ENCODE results near the gene SH3YL1. TPM values are rescaled to one million over a fixed set of nuclear protein-coding genes. Genes with fewer than 3 reads are reported as not detected.

SH3YL1 gene
- total and polyA plus RNA-seq, 3 experiments from 2014 or later, result 16.6 to 21.8 (median 19.7) TPM

- CTCF ChIA-PET, result no interaction called here
These were observed 4.9 kb downstream of the SH3YL1 start for GRCh38 chr2:258933-259332.

GRCh38 chr2:257842-258241 lies 6.0 kb downstream of the SH3YL1 start:
- no peaks in the 10 kb centered on the region for H3K27me3 ChIP-seq (ENCODE audit: insufficient read depth, low read length, poor library complexity, severe bottlenecking)
- CTCF ChIA-PET, result no interaction called here
- H3K27ac ChIP-seq (ENCODE audit: low read depth, low read length), result no peak overlapping the region
- H3K9me3 ChIP-seq (ENCODE audit: low read length), result no peaks in the 10 kb centered on the region
- peaks cover 0 to 18% (median 12%) of the 10 kb centered on the region in 3 donors for H3K36me3 Mint-ChIP-seq
- H3K27ac Mint-ChIP-seq, result no peak overlapping the region
- H3K4me3 Mint-ChIP-seq, result no peak overlapping the region
- peaks cover 6 to 14% (median 9%) of the 10 kb centered on the region in 3 donors for H3K4me1 Mint-ChIP-seq
- H3K4me1 ChIP-seq (ENCODE audit: insufficient read depth, low read length), result no peaks in the 10 kb centered on the region
- H3K9me3 Mint-ChIP-seq, result peaks cover 0 to 13% (median 7%) of the 10 kb centered on the region in 5 donors
- H3K4me3 ChIP-seq (ENCODE audit: low read length), result no peak overlapping the region
- no peaks in the 10 kb centered on the region for H3K36me3 ChIP-seq (ENCODE audit: insufficient read depth, low read length)
- peaks cover 0 to 2% of the 10 kb centered on the region in 2 donors for H3K27me3 Mint-ChIP-seq
- POLR2A ChIA-PET, result no interaction called here
- no peak for DNase-seq

More at GRCh38 chr2:258933-259332, 4.9 kb downstream of the SH3YL1 start:
- Mint-ChIP-seq H3K36me3 (peaks cover 0 to 18% (median 12%) of the 10 kb centered on the region in 3 donors), H3K27me3 (peaks cover 0 to 2% of the 10 kb centered on the region in 2 donors), H3K9me3 (peaks cover 0 to 13% (median 7%) of the 10 kb centered on the region in 5 donors), H3K4me3 (no peak overlapping the region), H3K27ac (no peak overlapping the region), H3K4me1 (peaks cover 9 to 23% (median 11%) of the 10 kb centered on the region in 3 donors)
- no peak for DNase-seq
- H3K27ac ChIP-seq (ENCODE audit: low read depth, low read length), result no peak overlapping the region
- POLR2A ChIA-PET, result no interaction called here
- peaks cover 8% of the 10 kb centered on the region for H3K4me1 ChIP-seq (ENCODE audit: insufficient read depth, low read length)
- no peaks in the 10 kb centered on the region for H3K27me3 ChIP-seq (ENCODE audit: insufficient read depth, low read length, poor library complexity, severe bottlenecking)
- H3K36me3 ChIP-seq (ENCODE audit: insufficient read depth, low read length), result no peaks in the 10 kb centered on the region
- H3K9me3 ChIP-seq (ENCODE audit: low read length), result no peaks in the 10 kb centered on the region
- no peak overlapping the region for H3K4me3 ChIP-seq (ENCODE audit: low read length)

GRCh38 chr2:257429-257828 lies 6.4 kb downstream of the SH3YL1 start:
- ChIA-PET CTCF (no interaction called here), POLR2A (interaction anchor here (0.6 kb wide), 1 partner anchor 26 kb away, joined by 3 read pairs; no protein-coding TSS in a partner anchor)
- H3K4me3 ChIP-seq (ENCODE audit: low read length), result no peak overlapping the region

GRCh38 chr2:256094-256493 lies 7.7 kb downstream of the SH3YL1 start:
- Mint-ChIP-seq H3K27me3 (no peaks in the 10 kb centered on the region), H3K4me1 (peaks cover 0 to 5% (median 1%) of the 10 kb centered on the region in 3 donors), H3K36me3 (peaks cover 4 to 28% (median 18%) of the 10 kb centered on the region in 3 donors), H3K4me3 (no peak overlapping the region), H3K9me3 (peaks cover 0 to 13% (median 7%) of the 10 kb centered on the region in 5 donors), H3K27ac (no peak overlapping the region)
- no peak overlapping the region for H3K4me3 ChIP-seq (ENCODE audit: low read length)
- H3K27ac ChIP-seq (ENCODE audit: low read depth, low read length), result no peak overlapping the region
- no peaks in the 10 kb centered on the region for H3K27me3 ChIP-seq (ENCODE audit: insufficient read depth, low read length, poor library complexity, severe bottlenecking)
- no peaks in the 10 kb centered on the region for H3K4me1 ChIP-seq (ENCODE audit: insufficient read depth, low read length)
- no peaks in the 10 kb centered on the region for H3K9me3 ChIP-seq (ENCODE audit: low read length)
- POLR2A ChIA-PET, result no interaction called here
- DNase-seq, result no peak
- H3K36me3 ChIP-seq (ENCODE audit: insufficient read depth, low read length), result no peaks in the 10 kb centered on the region
- CTCF ChIA-PET, result interaction anchor here (1.7 kb wide), 1 partner anchor 11 kb away, joined by 4 read pairs; no protein-coding TSS in a partner anchor

More at GRCh38 chr2:257429-257828, 6.4 kb downstream of the SH3YL1 start:
- Mint-ChIP-seq H3K27me3 (no peaks in the 10 kb centered on the region), H3K27ac (no peak overlapping the region), H3K9me3 (peaks cover 0 to 13% (median 7%) of the 10 kb centered on the region in 5 donors), H3K4me3 (no peak overlapping the region), H3K36me3 (peaks cover 0 to 18% (median 16%) of the 10 kb centered on the region in 3 donors), H3K4me1 (peaks cover 5 to 9% (median 5%) of the 10 kb centered on the region in 3 donors)
- no peak overlapping the region for H3K27ac ChIP-seq (ENCODE audit: low read depth, low read length)
- DNase-seq, result no peak
- no peaks in the 10 kb centered on the region for H3K4me1 ChIP-seq (ENCODE audit: insufficient read depth, low read length)
- no peaks in the 10 kb centered on the region for H3K36me3 ChIP-seq (ENCODE audit: insufficient read depth, low read length)
- no peaks in the 10 kb centered on the region for H3K27me3 ChIP-seq (ENCODE audit: insufficient read depth, low read length, poor library complexity, severe bottlenecking)
- H3K9me3 ChIP-seq (ENCODE audit: low read length), result no peaks in the 10 kb centered on the region

GRCh38 chr2:255195-255594 lies 8.6 kb downstream of the SH3YL1 start:
- Histone ChIP-seq H3K27me3 (ENCODE audit: insufficient read depth, low read length, poor library complexity, severe bottlenecking) (no peaks in the 10 kb centered on the region), H3K36me3 (ENCODE audit: insufficient read depth, low read length) (peaks cover 6% of the 10 kb centered on the region), H3K4me3 (ENCODE audit: low read length) (no peak overlapping the region), H3K4me1 (ENCODE audit: insufficient read depth, low read length) (no peaks in the 10 kb centered on the region), H3K27ac (ENCODE audit: low read depth, low read length) (no peak overlapping the region), H3K9me3 (ENCODE audit: low read length) (no peaks in the 10 kb centered on the region)
- H3K9me3 Mint-ChIP-seq, result peaks cover 0 to 13% (median 7%) of the 10 kb centered on the region in 5 donors
- H3K27me3 Mint-ChIP-seq, result no peaks in the 10 kb centered on the region
- H3K36me3 Mint-ChIP-seq, result peaks cover 4 to 28% (median 18%) of the 10 kb centered on the region in 3 donors
- H3K4me1 Mint-ChIP-seq, result peaks cover 0 to 1% (median 0%) of the 10 kb centered on the region in 3 donors
- POLR2A ChIA-PET, result no interaction called here
- peak overlapping the region in 1 of 8 donors; percentile 37 for H3K27ac Mint-ChIP-seq
- CTCF ChIA-PET, result interaction anchor here (1.7 kb wide), 1 partner anchor 10 kb away, joined by 4 read pairs; no protein-coding TSS in a partner anchor
- DNase-seq, result no peak
- no peak overlapping the region for H3K4me3 Mint-ChIP-seq

GRCh38 chr2:254241-254640 lies 9.6 kb downstream of the SH3YL1 start:
- no peak overlapping the region for H3K4me3 Mint-ChIP-seq
- DNase-seq, result no peak
- no peaks in the 10 kb centered on the region for H3K27me3 ChIP-seq (ENCODE audit: insufficient read depth, low read length, poor library complexity, severe bottlenecking)
- no peak overlapping the region for H3K4me3 ChIP-seq (ENCODE audit: low read length)
- H3K36me3 Mint-ChIP-seq, result peaks cover 8 to 32% (median 15%) of the 10 kb centered on the region in 3 donors
- ChIA-PET POLR2A (no interaction called here), CTCF (no interaction called here)
- H3K9me3 ChIP-seq (ENCODE audit: low read length), result no peaks in the 10 kb centered on the region
- peaks cover 0 to 13% (median 7%) of the 10 kb centered on the region in 5 donors for H3K9me3 Mint-ChIP-seq
- peaks cover 6% of the 10 kb centered on the region for H3K36me3 ChIP-seq (ENCODE audit: insufficient read depth, low read length)
- no peak overlapping the region for H3K27ac Mint-ChIP-seq
- peaks cover 0 to 1% (median 0%) of the 10 kb centered on the region in 3 donors for H3K4me1 Mint-ChIP-seq
- no peak overlapping the region for H3K27ac ChIP-seq (ENCODE audit: low read depth, low read length)
- H3K27me3 Mint-ChIP-seq, result no peaks in the 10 kb centered on the region
- no peaks in the 10 kb centered on the region for H3K4me1 ChIP-seq (ENCODE audit: insufficient read depth, low read length)

DNA sequence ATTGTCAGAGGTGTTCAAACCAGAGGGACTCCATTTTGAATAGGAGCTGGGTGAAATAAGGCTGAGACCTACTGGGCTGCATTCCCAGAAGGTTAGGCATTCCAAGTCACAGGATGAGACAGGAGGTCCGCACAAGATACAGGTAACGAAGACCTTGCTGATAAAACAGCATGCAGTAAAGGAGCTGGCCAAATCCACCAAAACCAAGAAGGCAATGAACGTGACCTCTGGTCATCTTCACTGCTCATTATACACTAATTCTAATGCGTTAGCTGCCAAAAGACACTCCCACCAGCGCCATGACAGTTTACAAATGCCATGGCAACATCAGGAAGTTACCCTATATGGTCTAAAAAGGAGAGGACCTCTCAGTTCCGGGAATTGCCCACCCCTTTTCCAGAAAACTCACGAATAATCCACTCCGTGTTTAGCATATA lies 10.6 kb downstream of the SH3YL1 start:
- H3K9me3 Mint-ChIP-seq, result peaks cover 0 to 7% (median 3%) of the 10 kb centered on the region in 5 donors
- no peaks in the 10 kb centered on the region for H3K27me3 Mint-ChIP-seq
- Histone ChIP-seq H3K9me3 (ENCODE audit: low read length) (no peaks in the 10 kb centered on the region), H3K36me3 (ENCODE audit: insufficient read depth, low read length) (peaks cover 6% of the 10 kb centered on the region), H3K27ac (ENCODE audit: low read depth, low read length) (no peak overlapping the region), H3K4me1 (ENCODE audit: insufficient read depth, low read length) (no peaks in the 10 kb centered on the region), H3K4me3 (ENCODE audit: low read length) (no peak overlapping the region), H3K27me3 (ENCODE audit: insufficient read depth, low read length, poor library complexity, severe bottlenecking) (no peaks in the 10 kb centered on the region)
- H3K4me3 Mint-ChIP-seq, result no peak overlapping the region
- ChIA-PET POLR2A (no interaction called here), CTCF (no interaction called here)
- no peaks in the 10 kb centered on the region for H3K4me1 Mint-ChIP-seq
- H3K27ac Mint-ChIP-seq, result peak overlapping the region in 1 of 8 donors; percentile 10
- no peak for DNase-seq
- peaks cover 5 to 32% (median 11%) of the 10 kb centered on the region in 3 donors for H3K36me3 Mint-ChIP-seq

GRCh38 chr2:252001-252602 lies 11.7 kb downstream of the SH3YL1 start:
- peaks cover 0 to 41% (median 11%) of the 10 kb centered on the region in 3 donors for H3K36me3 Mint-ChIP-seq
- no peak overlapping the region for H3K27ac Mint-ChIP-seq
- H3K4me3 Mint-ChIP-seq, result no peak overlapping the region
- Histone ChIP-seq H3K4me1 (ENCODE audit: insufficient read depth, low read length) (no peaks in the 10 kb centered on the region), H3K27ac (ENCODE audit: low read depth, low read length) (no peak overlapping the region), H3K4me3 (ENCODE audit: low read length) (no peak overlapping the region), H3K9me3 (ENCODE audit: low read length) (no peaks in the 10 kb centered on the region), H3K27me3 (ENCODE audit: insufficient read depth, low read length, poor library complexity, severe bottlenecking) (no peaks in the 10 kb centered on the region), H3K36me3 (ENCODE audit: insufficient read depth, low read length) (peaks cover 9% of the 10 kb centered on the region)
- CTCF ChIA-PET, result no interaction called here
- no peaks in the 10 kb centered on the region for H3K4me1 Mint-ChIP-seq
- peaks cover 0 to under 1% (median 0%) of the 10 kb centered on the region in 5 donors for H3K9me3 Mint-ChIP-seq
- POLR2A ChIA-PET, result no interaction called here
- H3K27me3 Mint-ChIP-seq, result no peaks in the 10 kb centered on the region
- DNase-seq, result no peak
